H9 (cell line): ENCODE measurements around the gene PDHX. TPM values are rescaled to one million over a fixed set of nuclear protein-coding genes. Genes with fewer than 3 reads are reported as not detected.

Experiments
- DNase-seq: peaks from one replicate; pipeline ENCODE4 v3.0.0-alpha.2; 2017
- H2AFZ ChIP-seq: one replicate; pipeline ENCODE4 v1.6.1; 2013; ENCODE audit warnings: mild to moderate bottlenecking, low read length, control low read depth, moderate library complexity
- H2AK5ac ChIP-seq: 2 replicates; pipeline ENCODE4 v1.6.1; 2013; ENCODE audit warnings: low read length, control low read depth, mixed read lengths; ENCODE audit not compliant: insufficient read length
- H2BK120ac ChIP-seq: one replicate; pipeline ENCODE4 v1.6.1; 2013; ENCODE audit warnings: low read depth, mild to moderate bottlenecking, low read length, control low read depth, inconsistent platforms; ENCODE audit not compliant: poor library complexity, severe bottlenecking
- H2BK12ac ChIP-seq: 2 replicates; pipeline ENCODE4 v1.6.1; 2013; ENCODE audit warnings: low read length, control low read depth, mixed read lengths, low read depth; ENCODE audit not compliant: insufficient read length
- H2BK15ac ChIP-seq: 2 replicates; pipeline ENCODE4 v1.6.1; 2013; ENCODE audit warnings: low read depth, low read length, control low read depth
- H2BK20ac ChIP-seq: one replicate; pipeline ENCODE4 v1.6.1; 2013; ENCODE audit warnings: low read depth, mild to moderate bottlenecking, low read length, control low read depth, inconsistent platforms; ENCODE audit not compliant: poor library complexity, severe bottlenecking
- H2BK5ac ChIP-seq: 2 replicates; pipeline ENCODE4 v1.6.1; 2013; ENCODE audit warnings: low read length, control low read depth, mixed read lengths; ENCODE audit not compliant: insufficient read length
- H3K14ac ChIP-seq: 2 replicates; pipeline ENCODE4 v1.6.1; 2013; ENCODE audit warnings: low read length, control low read depth; ENCODE audit not compliant: insufficient read depth
- H3K18ac ChIP-seq: 2 replicates; pipeline ENCODE4 v1.6.1; 2013; ENCODE audit warnings: low read depth, mild to moderate bottlenecking, mixed read lengths, low read length, control low read depth; ENCODE audit not compliant: insufficient read length
- H3K23ac ChIP-seq: 2 replicates; pipeline ENCODE4 v1.6.1; 2013; ENCODE audit warnings: low read length, control low read depth, mixed read lengths, low read depth; ENCODE audit not compliant: insufficient read length
- H3K23me2 ChIP-seq: 2 replicates; pipeline ENCODE4 v1.6.1; 2013; ENCODE audit warnings: low read depth, mild to moderate bottlenecking, mixed read lengths, low read length, control low read depth; ENCODE audit not compliant: insufficient read length, poor library complexity, severe bottlenecking
- H3K27ac ChIP-seq: 2 replicates; pipeline ENCODE4 v1.5.1; 2013; ENCODE audit warnings: low read length, control low read depth, mixed read lengths, low read depth; ENCODE audit not compliant: insufficient read length
- H3K27me3 ChIP-seq: 2 replicates; pipeline ENCODE4 v1.6.1; 2013; ENCODE audit warnings: low read length, control low read depth, inconsistent platforms; ENCODE audit not compliant: insufficient read depth
- H3K4ac ChIP-seq: 2 replicates; pipeline ENCODE4 v1.6.1; 2013; ENCODE audit warnings: low read depth, mild to moderate bottlenecking, control low read depth, inconsistent platforms, low read length, moderate library complexity
- H3K4me1 ChIP-seq: 2 replicates; pipeline ENCODE4 v1.6.1; 2013; ENCODE audit warnings: low read length, control low read depth, inconsistent platforms; ENCODE audit not compliant: insufficient read depth
- H3K4me2 ChIP-seq: 2 replicates; pipeline ENCODE4 v1.6.1; 2013; ENCODE audit warnings: low read length, control low read depth, mixed read lengths; ENCODE audit not compliant: insufficient read length, insufficient read depth
- H3K56ac ChIP-seq: 2 replicates; pipeline ENCODE4 v1.6.1; 2013; ENCODE audit warnings: low read depth, mild to moderate bottlenecking, mixed read lengths, low read length, control low read depth; ENCODE audit not compliant: insufficient read length
- H3K79me1 ChIP-seq: 2 replicates; pipeline ENCODE4 v1.6.1; 2013; ENCODE audit warnings: low read depth, mild to moderate bottlenecking, moderate library complexity, low read length, control low read depth, inconsistent platforms; ENCODE audit not compliant: insufficient read depth, poor library complexity, severe bottlenecking
- H3K79me2 ChIP-seq: 2 replicates; pipeline ENCODE4 v1.6.1; 2013; ENCODE audit warnings: low read length, control low read depth, inconsistent platforms; ENCODE audit not compliant: insufficient read depth
- H3K9ac ChIP-seq: 2 replicates; pipeline ENCODE4 v1.6.1; 2013; ENCODE audit warnings: low read length, control low read depth, mixed read lengths; ENCODE audit not compliant: insufficient read length; ENCODE audit errors: extremely low read depth
- H3K9me3 ChIP-seq: one replicate; pipeline ENCODE4 v1.6.1; 2013; ENCODE audit warnings: low read depth, low read length, inconsistent platforms; ENCODE audit not compliant: control insufficient read depth
- H3T11ph ChIP-seq: one replicate; pipeline ENCODE4 v1.6.1; 2013; ENCODE audit warnings: mild to moderate bottlenecking, low read length, control low read depth, inconsistent platforms
- H4K20me1 ChIP-seq: one replicate; pipeline ENCODE4 v1.6.1; 2013; ENCODE audit not compliant: control insufficient read depth, insufficient read length, insufficient read depth
- H4K5ac ChIP-seq: 2 replicates; pipeline ENCODE4 v1.6.1; 2013; ENCODE audit warnings: low read depth, mild to moderate bottlenecking, mixed read lengths, low read length, control low read depth; ENCODE audit not compliant: insufficient read length
- H4K8ac ChIP-seq: replicated peaks from 2 replicates; pipeline ENCODE4 v1.6.1; 2013; ENCODE audit warnings: low read length, control low read depth, mixed read lengths, low read depth; ENCODE audit not compliant: insufficient read length
- H4K91ac ChIP-seq: 2 replicates; pipeline ENCODE4 v1.6.1; 2013; ENCODE audit warnings: low read depth, mild to moderate bottlenecking, moderate library complexity, mixed read lengths, low read length, control low read depth; ENCODE audit not compliant: insufficient read length
- H3K27ac Mint-ChIP-seq, 3 experiments: 2 replicates in 2 of 3; 3 replicates in 1 of 3; pipeline ENCODE4 v1.8.0; 2020 to 2021; ENCODE audit warnings: mixed read lengths in 3 of 3, mild to moderate bottlenecking in 1 of 3, moderate library complexity in 1 of 3
- H3K27me3 Mint-ChIP-seq: 2 replicates; pipeline ENCODE4 v1.8.0; 2021; ENCODE audit warnings: low read depth, mild to moderate bottlenecking, moderate library complexity, mixed read lengths
- H3K36me3 Mint-ChIP-seq, 3 experiments: 2 replicates in 2 of 3; 3 replicates in 1 of 3; pipeline ENCODE4 v1.8.0; 2020 to 2021; ENCODE audit warnings: low read depth in 3 of 3, mixed read lengths in 3 of 3; ENCODE audit not compliant: insufficient read depth in 1 of 3
- H3K4me1 Mint-ChIP-seq, 2 experiments: 2 replicates each; pipeline ENCODE4 v1.8.0; 2020; ENCODE audit warnings: mixed read lengths in 2 of 2
- H3K4me3 Mint-ChIP-seq, 2 experiments: 2 replicates in 1 of 2; 3 replicates in 1 of 2; pipeline ENCODE4 v1.8.0; 2020 to 2021; ENCODE audit warnings: mild to moderate bottlenecking in 2 of 2, mixed read lengths in 2 of 2, moderate library complexity in 1 of 2
- H3K9me3 Mint-ChIP-seq, 2 experiments: 2 replicates in 1 of 2; 3 replicates in 1 of 2; pipeline ENCODE4 v1.8.0; 2020; ENCODE audit warnings: mild to moderate bottlenecking in 2 of 2, mixed read lengths in 2 of 2, moderate library complexity in 1 of 2
- CTCF ChIP-seq: fragments of 200-600 bp; sonication (generic); conservative IDR thresholded peaks from 3 replicates; pipeline ENCODE4 v1.8.0; 2021; ENCODE audit warnings: antibody characterized with exemption, mild to moderate bottlenecking
- WGBS: extraction: QIAGEN DNeasy Blood & Tissue Kit; methylation state at CpG from one replicate; pipeline ENCODE4 v1.1.7; 2013; ENCODE audit warnings: missing lambda C conversion rate, low lambda C conversion rate, mixed read lengths; ENCODE audit not compliant: insufficient read length; ENCODE audit errors: extremely low coverage; 5-methylcytosine and 5-hydroxymethylcytosine counted together
- total RNA-seq: library from RNA; stranded (reverse); gene quantifications from 2 replicates; pipeline ENCODE4 v1.2.1, GENCODE V29; 2021

PDHX gene
- total RNA-seq, 1 experiment from 2014 or later = 40.1 TPM

- H3K56ac ChIP-seq = no peak overlapping the region
- no peak overlapping the region for H2AK5ac ChIP-seq
- no peaks in the 10 kb centered on the region for H4K20me1 ChIP-seq
- no CpG with 5 or more reads among the region's 2 CpGs for WGBS
- no peak overlapping the region for H2BK12ac ChIP-seq
- peaks cover 18 to 28% of the 10 kb centered on the region in 2 experiments for H3K4me1 Mint-ChIP-seq
- no peak overlapping the region for H4K8ac ChIP-seq
- no peak overlapping the region for H3K4me3 Mint-ChIP-seq
- no peaks in the 10 kb centered on the region for H3K79me1 ChIP-seq
- H3K4me2 ChIP-seq = no peak overlapping the region
- H3K9me3 Mint-ChIP-seq = no peaks in the 10 kb centered on the region
- H3K36me3 Mint-ChIP-seq = no peaks in the 10 kb centered on the region
- no peak overlapping the region for H2BK20ac ChIP-seq
- no peak overlapping the region for H2BK15ac ChIP-seq
- no peaks in the 10 kb centered on the region for H3K23me2 ChIP-seq
- H3K4me1 ChIP-seq = no peaks in the 10 kb centered on the region; the same call in 1 of the 2 replicates
- no peak overlapping the region for H3K18ac ChIP-seq
- TF ChIP-seq CTCF = peak; percentile 77
- H2AFZ ChIP-seq = no peak overlapping the region
- H3K4ac ChIP-seq = no peak overlapping the region
- H3K79me2 ChIP-seq = peaks cover 7% of the 10 kb centered on the region; the same call in 1 of the 2 replicates
- H3K14ac ChIP-seq = no peak overlapping the region
- no peak overlapping the region for H3K9ac ChIP-seq
- no peaks in the 10 kb centered on the region for H3K27me3 ChIP-seq
- no peak overlapping the region for H3T11ph ChIP-seq
- no peak for DNase-seq
- no peak overlapping the region for H3K27ac Mint-ChIP-seq
- H3K23ac ChIP-seq = no peak overlapping the region
- no peak overlapping the region for H2BK120ac ChIP-seq
- H2BK5ac ChIP-seq = no peak overlapping the region
- H3K27ac ChIP-seq = no peak overlapping the region
- H4K91ac ChIP-seq = no peak overlapping the region
- no peaks in the 10 kb centered on the region for H3K9me3 ChIP-seq
- no peaks in the 10 kb centered on the region for H3K27me3 Mint-ChIP-seq
- no peak overlapping the region for H4K5ac ChIP-seq
Measured at GRCh38 chr11:34926101-34926830, 9.8 kb downstream of the PDHX start.
